Dedifferentiated amniotic fluid mesenchymal stem cell (primary cell): ENCODE data around the gene TMEM219.
"Not testable (repeated sequence)": the region's sequence is repeated elsewhere in the genome, so short reads cannot be mapped to it uniquely, and the experiment has no call there.

ENCODE experiments used
- DNase-seq: peaks from one replicate; pipeline ENCODE4 v3.0.0-alpha.2; 2016; ENCODE audit errors: extremely low spot score

Gene TMEM219

GRCh38 chr16:29951625-29952365, 10.1 kb upstream of the TMEM219 start:
- DNase-seq = no peak

- no peak for DNase-seq
Observed at GRCh38 chr16:29958756-29959155, 3.1 kb upstream of the TMEM219 start.

- no peak for DNase-seq
Observed at GRCh38 chr16:29959293-29959692, 2.6 kb upstream of the TMEM219 start.

GRCh38 chr16:29959821-29960220, 2.1 kb upstream of the TMEM219 start:
- DNase-seq = not testable (repeated sequence)

GRCh38 chr16:29961127-29961478, 776 bp upstream of the TMEM219 start:
- no peak for DNase-seq

GRCh38 chr16:29962344-29962994, 590 bp downstream of the TMEM219 start:
- no peak for DNase-seq

- no peak for DNase-seq
Observed at GRCh38 chr16:29963021-29963743, 1.3 kb downstream of the TMEM219 start.

GRCh38 chr16:29968205-29968604, 6.3 kb downstream of the TMEM219 start:
- no peak for DNase-seq

- DNase-seq = no peak
Observed at GRCh38 chr16:29971304-29971703, 9.4 kb downstream of the TMEM219 start.

GRCh38 chr16:29972500-29972899, 10.6 kb downstream of the TMEM219 start:
- DNase-seq = no peak

GRCh38 chr16:29972992-29973383, 11.1 kb downstream of the TMEM219 start:
- no peak for DNase-seq

GRCh38 chr16:29973384-29974246, 11.7 kb downstream of the TMEM219 start, which contains the start of gene TAOK2:
Gene TAOK2 (plus strand): TSS chr16:29973868. CDS start chr16:29977773, 3,905 bp downstream.
- peak; percentile 98 for DNase-seq

GRCh38 chr16:29974291-29975133, 12.6 kb downstream of the TMEM219 start:
- DNase-seq = no peak

GRCh38 chr16:29975134-29975538, 13.3 kb downstream of the TMEM219 start:
- DNase-seq = no peak

GRCh38 chr16:29975811-29976511, 14.1 kb downstream of the TMEM219 start:
- no peak for DNase-seq

GRCh38 chr16:29977063-29977825, 15.4 kb downstream of the TMEM219 start:
- DNase-seq = no peak

GRCh38 chr16:29978081-29978480, 16.2 kb downstream of the TMEM219 start:
- no peak for DNase-seq

GRCh38 chr16:29978564-29979270, 16.8 kb downstream of the TMEM219 start:
- no peak for DNase-seq
